K562 (cell line): ENCODE measurements around the gene CST6. TPM values are rescaled to one million over a fixed set of nuclear protein-coding genes. Genes with fewer than 3 reads are reported as not detected.

ENCODE experiments used
- SAP30 ChIP-seq: fragments of 200-600 bp; sonication (generic); IDR thresholded peaks from 2 replicates; pipeline ENCODE4 v1.6.1; 2012; ENCODE audit warnings: borderline replicate concordance, low read depth, mild to moderate bottlenecking, moderate library complexity, low read length, control low read depth, inconsistent platforms; ENCODE audit not compliant: insufficient read depth, poor library complexity, severe bottlenecking
- ZNF318 ChIP-seq, 2 experiments: fragments of 450-650 bp; IDR thresholded peaks; 2 replicates each; pipeline ENCODE4 v1.6.1; 2016; ENCODE audit warnings: mild to moderate bottlenecking in 2 of 2, borderline replicate concordance in 1 of 2, low read depth in 1 of 2, moderate library complexity in 1 of 2
- polyA plus RNA-seq, 8 experiments: library from polyadenylated mRNA; depleted of rRNA in 4 of 8; stranded (reverse) in 5 of 8; unstranded in 3 of 8; fragments of >200 nt; fragmentation: Nextera tagmentation in 2 of 8; fragmentation: Illumina TruSeq in 1 of 8; extraction: Ambion mirVana in 2 of 8; extraction: Trizol in 1 of 8; gene quantifications; 2 replicates each; pipeline versions ENCODE4 v1.2.1 to v1.2.3, GENCODE V29; 2011 to 2014; ENCODE audit warnings: inconsistent platforms in 1 of 8, missing spikeins in 1 of 8
- total RNA-seq, 7 experiments: library from RNA; depleted of rRNA in 6 of 7; stranded (reverse); fragments of >200 nt in 6 of 7; fragmentation: Illumina TruSeq in 2 of 7; extraction: Trizol in 2 of 7; gene quantifications; 2 replicates each; pipeline versions ENCODE4 v1.2.1 to v1.2.3, GENCODE V29; 2011 to 2021; ENCODE audit warnings: low replicate concordance in 1 of 7

The CST6 gene
- total and polyA plus RNA-seq, 9 of the 15 experiments (the other 6 are each of a cell fraction or from before 2014, with no cell fraction given), result not detected

GRCh38 chr11:66002648-66003225 lies 9.1 kb upstream of the CST6 start (continued):
- TF ChIP-seq SAP30 (peak; percentile 74), ZNF318 (IDR thresholded peaks at IDR 0.05; ENCODE audit: borderline replicate concordance in 1 of 2, low read depth in 1 of 2) (no peak)
